Neuronal stem cell (in vitro differentiated cells): ENCODE measurements around the gene TACC2.

Source experiments
- DNase-seq: peaks from one replicate; pipeline ENCODE4 v3.0.0-alpha.2; 2013; ENCODE audit warnings: low spot score
- H2AFZ ChIP-seq: one replicate; pipeline ENCODE4 v1.6.1; 2013; ENCODE audit warnings: mild to moderate bottlenecking, low read length, inconsistent platforms
- H2AK5ac ChIP-seq: 2 replicates; pipeline ENCODE4 v1.6.1; 2013; ENCODE audit warnings: low read depth, mild to moderate bottlenecking, inconsistent platforms, low read length, moderate library complexity, mixed read lengths
- H2BK120ac ChIP-seq: 2 replicates; pipeline ENCODE4 v1.6.1; 2013; ENCODE audit warnings: low read depth, mild to moderate bottlenecking, inconsistent platforms, low read length, moderate library complexity, mixed read lengths
- H2BK12ac ChIP-seq: one replicate; pipeline ENCODE4 v1.6.1; 2013; ENCODE audit warnings: low read length, inconsistent platforms
- H2BK15ac ChIP-seq: 2 replicates; pipeline ENCODE4 v1.6.1; 2013; ENCODE audit warnings: mild to moderate bottlenecking, low read length, inconsistent platforms, mixed read lengths
- H2BK5ac ChIP-seq: one replicate; pipeline ENCODE4 v1.6.1; 2013; ENCODE audit warnings: inconsistent platforms, mild to moderate bottlenecking, low read length, moderate library complexity
- H3K14ac ChIP-seq: one replicate; pipeline ENCODE4 v1.6.1; 2013; ENCODE audit warnings: low read length, inconsistent platforms
- H3K18ac ChIP-seq: 2 replicates; pipeline ENCODE4 v1.6.1; 2013; ENCODE audit warnings: low read length, inconsistent platforms
- H3K23ac ChIP-seq: 2 replicates; pipeline ENCODE4 v1.6.1; 2013; ENCODE audit warnings: low read depth, mild to moderate bottlenecking, mixed read lengths, low read length, inconsistent platforms; ENCODE audit not compliant: poor library complexity
- H3K27ac ChIP-seq: replicated peaks from 3 replicates; pipeline ENCODE4 v1.5.1; 2013; ENCODE audit warnings: low read length, inconsistent platforms
- H3K27me3 ChIP-seq, 3 experiments: 2 replicates each; pipeline ENCODE4 v1.6.1; 2013; ENCODE audit warnings: low read length in 3 of 3, mild to moderate bottlenecking in 2 of 3, inconsistent platforms in 1 of 3, low read depth in 1 of 3, mixed read lengths in 1 of 3, moderate library complexity in 1 of 3; ENCODE audit not compliant: control insufficient read depth in 3 of 3, insufficient read depth in 3 of 3
- H3K36me3 ChIP-seq, 2 donors: replicated peaks in 1 of 2; 2 replicates each; pipeline ENCODE4 v1.6.1; 2013; ENCODE audit warnings: low read length in 2 of 2; ENCODE audit not compliant: control insufficient read depth in 2 of 2, insufficient read depth in 2 of 2
- H3K4ac ChIP-seq: 2 replicates; pipeline ENCODE4 v1.6.1; 2013; ENCODE audit warnings: inconsistent platforms, mild to moderate bottlenecking, low read length, moderate library complexity
- H3K4me1 ChIP-seq, 2 donors: 1 replicate in 1 of 2; 2 replicates in 1 of 2; pipeline ENCODE4 v1.6.1; 2013; ENCODE audit warnings: low read length in 2 of 2, low read depth in 1 of 2; ENCODE audit not compliant: control insufficient read depth in 2 of 2, insufficient read depth in 1 of 2
- H3K4me2 ChIP-seq: one replicate; pipeline ENCODE4 v1.6.1; 2013; ENCODE audit warnings: mild to moderate bottlenecking, low read length, inconsistent platforms; ENCODE audit not compliant: insufficient read depth, poor library complexity, severe bottlenecking
- H3K4me3 ChIP-seq, 2 donors: 2 replicates each; pipeline ENCODE4 v1.5.1; 2013; ENCODE audit warnings: low read length in 2 of 2, mild to moderate bottlenecking in 2 of 2, inconsistent platforms in 1 of 2, moderate library complexity in 1 of 2
- H3K79me1 ChIP-seq: one replicate; pipeline ENCODE4 v1.6.1; 2013; ENCODE audit warnings: low read depth, mild to moderate bottlenecking, inconsistent platforms, low read length, moderate library complexity
- H3K9ac ChIP-seq: one replicate; pipeline ENCODE4 v1.6.1; 2013; ENCODE audit warnings: mild to moderate bottlenecking, low read depth, low read length, inconsistent platforms; ENCODE audit not compliant: poor library complexity
- H3K9me3 ChIP-seq, 2 donors: replicated peaks in 1 of 2; 2 replicates each; pipeline versions ENCODE3 to v1.6.1; 2013; ENCODE audit warnings: low read length in 2 of 2, mild to moderate bottlenecking in 2 of 2, inconsistent platforms in 1 of 2, low read depth in 1 of 2, mixed read lengths in 1 of 2, moderate library complexity in 1 of 2; ENCODE audit not compliant: control insufficient read depth in 2 of 2, insufficient read depth in 1 of 2
- H4K8ac ChIP-seq: one replicate; pipeline ENCODE4 v1.6.1; 2013; ENCODE audit warnings: low read depth, mild to moderate bottlenecking, inconsistent platforms, low read length, moderate library complexity
- H4K91ac ChIP-seq: one replicate; pipeline ENCODE4 v1.6.1; 2013; ENCODE audit warnings: low read length, low read depth, mild to moderate bottlenecking, inconsistent platforms; ENCODE audit not compliant: poor library complexity
- WGBS, 2 donors: extraction: QIAGEN DNeasy Blood & Tissue Kit; methylation state at CpG; one replicate each; pipeline ENCODE4 v1.1.7; 2013; ENCODE audit warnings: missing lambda C conversion rate in 2 of 2, mixed read lengths in 1 of 2; ENCODE audit not compliant: insufficient read length in 2 of 2, insufficient replicate concordance in 1 of 2; ENCODE audit errors: extremely low coverage in 2 of 2; 5-methylcytosine and 5-hydroxymethylcytosine counted together

Gene TACC2

GRCh38 chr10:122135251-122136025 is 146.5 kb downstream of the TACC2 start:
- peaks cover 0 to 7% of the 10 kb centered on the region in 2 donors for H3K4me1 ChIP-seq
- peaks cover 2 to 50% of the 10 kb centered on the region in 2 donors for H3K36me3 ChIP-seq
- no peaks in the 10 kb centered on the region for H3K27me3 ChIP-seq
- no peak overlapping the region for H3K4ac ChIP-seq
- no peak overlapping the region for H4K91ac ChIP-seq
- H2BK120ac ChIP-seq, result no peak overlapping the region
- H3K27ac ChIP-seq, result no peak overlapping the region
- H3K4me2 ChIP-seq, result no peak overlapping the region
- H4K8ac ChIP-seq, result no peak overlapping the region
- H3K79me1 ChIP-seq, result no peaks in the 10 kb centered on the region
- no peak overlapping the region for H2AK5ac ChIP-seq
- H2BK5ac ChIP-seq, result no peak overlapping the region
- no peak overlapping the region for H3K9ac ChIP-seq
- peaks cover 0 to 4% of the 10 kb centered on the region in 2 donors for H3K9me3 ChIP-seq
- no CpG with 5 or more reads among the region's 13 CpGs for WGBS, 2 donors
- no peak overlapping the region for H3K4me3 ChIP-seq
- no peak overlapping the region for H2BK12ac ChIP-seq
- no peak for DNase-seq
- no peak overlapping the region for H2BK15ac ChIP-seq
- no peak overlapping the region for H3K23ac ChIP-seq
- H3K18ac ChIP-seq, result no peak overlapping the region
- no peak overlapping the region for H3K14ac ChIP-seq
- no peak overlapping the region for H2AFZ ChIP-seq

- no peak overlapping the region for H2BK5ac ChIP-seq
- H2AK5ac ChIP-seq, result no peak overlapping the region
- H3K79me1 ChIP-seq, result peaks cover 4% of the 10 kb centered on the region
- H3K9ac ChIP-seq, result no peak overlapping the region
- H2AFZ ChIP-seq, result no peak overlapping the region
- no peak overlapping the region for H3K4ac ChIP-seq
- H3K23ac ChIP-seq, result no peak overlapping the region
- H2BK120ac ChIP-seq, result no peak overlapping the region
- peaks cover 5 to 9% of the 10 kb centered on the region in 2 donors for H3K4me1 ChIP-seq
- peaks cover 0 to 4% of the 10 kb centered on the region in 2 donors for H3K9me3 ChIP-seq
- H4K8ac ChIP-seq, result no peak overlapping the region
- no peak overlapping the region for H2BK15ac ChIP-seq
- no peak overlapping the region for H4K91ac ChIP-seq
- no peak overlapping the region for H3K4me3 ChIP-seq
- no peak overlapping the region for H2BK12ac ChIP-seq
- H3K27me3 ChIP-seq, result no peaks in the 10 kb centered on the region
- no peak overlapping the region for H3K4me2 ChIP-seq
- H3K18ac ChIP-seq, result no peak overlapping the region
- no peak for DNase-seq
- H3K27ac ChIP-seq, result no peak overlapping the region
- peaks cover 4 to 42% of the 10 kb centered on the region in 2 donors for H3K36me3 ChIP-seq
- no CpG with 5 or more reads among the region's 16 CpGs for WGBS, 2 donors
- no peak overlapping the region for H3K14ac ChIP-seq
Measured at GRCh38 chr10:122138831-122139625, 150.1 kb downstream of the TACC2 start.

GRCh38 chr10:122139627-122140170 is 150.7 kb downstream of the TACC2 start:
- H2BK12ac ChIP-seq, result no peak overlapping the region
- peaks cover 5 to 44% of the 10 kb centered on the region in 2 donors for H3K36me3 ChIP-seq
- peaks cover 4% of the 10 kb centered on the region for H3K79me1 ChIP-seq
- H3K27me3 ChIP-seq, result no peaks in the 10 kb centered on the region
- no peak overlapping the region for H4K91ac ChIP-seq
- H3K4me3 ChIP-seq, result no peak overlapping the region
- peaks cover 5 to 9% of the 10 kb centered on the region in 2 donors for H3K4me1 ChIP-seq
- peaks cover 0 to 9% of the 10 kb centered on the region in 2 donors for H3K9me3 ChIP-seq
- no peak for DNase-seq
- H3K18ac ChIP-seq, result no peak overlapping the region
- no peak overlapping the region for H2BK15ac ChIP-seq
- no peak overlapping the region for H3K4ac ChIP-seq
- no peak overlapping the region for H3K4me2 ChIP-seq
- H2BK5ac ChIP-seq, result no peak overlapping the region
- no peak overlapping the region for H3K23ac ChIP-seq
- no peak overlapping the region for H2AK5ac ChIP-seq
- no peak overlapping the region for H2BK120ac ChIP-seq
- no peak overlapping the region for H2AFZ ChIP-seq
- H4K8ac ChIP-seq, result no peak overlapping the region
- WGBS, 2 donors, result no CpG with 5 or more reads among the region's 10 CpGs
- H3K14ac ChIP-seq, result no peak overlapping the region
- H3K27ac ChIP-seq, result no peak overlapping the region
- no peak overlapping the region for H3K9ac ChIP-seq

GRCh38 chr10:122140461-122140902 is 151.5 kb downstream of the TACC2 start:
- H3K9me3 ChIP-seq, result peaks cover 2 to 17% of the 10 kb centered on the region in 2 donors
- peaks cover 4% of the 10 kb centered on the region for H3K79me1 ChIP-seq
- H2BK5ac ChIP-seq, result no peak overlapping the region
- no peak overlapping the region for H4K8ac ChIP-seq
- H2BK12ac ChIP-seq, result no peak overlapping the region
- H3K23ac ChIP-seq, result no peak overlapping the region
- H2AK5ac ChIP-seq, result no peak overlapping the region
- H3K36me3 ChIP-seq, result peaks cover 5 to 44% of the 10 kb centered on the region in 2 donors
- no peak overlapping the region for H3K4me2 ChIP-seq
- no peaks in the 10 kb centered on the region for H3K27me3 ChIP-seq
- no peak overlapping the region for H2BK15ac ChIP-seq
- H3K9ac ChIP-seq, result no peak overlapping the region
- H3K4me3 ChIP-seq, result no peak overlapping the region
- H3K4ac ChIP-seq, result no peak overlapping the region
- no peak overlapping the region for H2BK120ac ChIP-seq
- no CpG with 5 or more reads among the region's 9 CpGs for WGBS, 2 donors
- no peak overlapping the region for H2AFZ ChIP-seq
- H4K91ac ChIP-seq, result no peak overlapping the region
- no peak for DNase-seq
- H3K4me1 ChIP-seq, result peaks cover 5 to 9% of the 10 kb centered on the region in 2 donors
- H3K27ac ChIP-seq, result no peak overlapping the region
- H3K14ac ChIP-seq, result no peak overlapping the region
- H3K18ac ChIP-seq, result no peak overlapping the region
